Measurements from ENCODE around the gene MSI2.

The MSI2 gene

GRCh38 chr17:57532966-57533365 is 276.6 kb downstream of the MSI2 start:
- DNase-seq: no peak

- no peak for DNase-seq
Measured at GRCh38 chr17:57533684-57534305, 277.5 kb downstream of the MSI2 start.

- DNase-seq: no peak
Measured at GRCh38 chr17:57534863-57535248, 278.5 kb downstream of the MSI2 start.

GRCh38 chr17:57535249-57535966 is 279.1 kb downstream of the MSI2 start:
- peak; percentile 60 for DNase-seq

GRCh38 chr17:57536289-57536688 is 280.0 kb downstream of the MSI2 start:
- DNase-seq: no peak

- DNase-seq: no peak
Measured at GRCh38 chr17:57536789-57537523, 280.6 kb downstream of the MSI2 start.

GRCh38 chr17:57537524-57538410 is 281.4 kb downstream of the MSI2 start:
- DNase-seq: no peak

GRCh38 chr17:57538736-57539456 is 282.6 kb downstream of the MSI2 start:
- no peak for DNase-seq

GRCh38 chr17:57539529-57540301 is 283.4 kb downstream of the MSI2 start:
- no peak for DNase-seq

GRCh38 chr17:57540596-57540995 is 284.3 kb downstream of the MSI2 start:
- DNase-seq: no peak

GRCh38 chr17:57541049-57541448 is 284.7 kb downstream of the MSI2 start:
- no peak for DNase-seq

GRCh38 chr17:57541472-57542394 is 285.4 kb downstream of the MSI2 start:
- no peak for DNase-seq

- no peak for DNase-seq
Measured at GRCh38 chr17:57542510-57542909, 286.2 kb downstream of the MSI2 start.

GRCh38 chr17:57543230-57543629 is 286.9 kb downstream of the MSI2 start:
- no peak for DNase-seq

GRCh38 chr17:57544401-57544800 is 288.1 kb downstream of the MSI2 start:
- DNase-seq: no peak

GRCh38 chr17:57544834-57545463 is 288.6 kb downstream of the MSI2 start:
- peak; percentile 8 for DNase-seq

- DNase-seq: no peak
Measured at GRCh38 chr17:57545731-57546342, 289.5 kb downstream of the MSI2 start.

- no peak for DNase-seq
Measured at GRCh38 chr17:57548421-57549410, 292.4 kb downstream of the MSI2 start.

All from NCI-H345 (cell line).